Measurements from ENCODE around the gene HJV.
A peak's percentile ranks its signal among the peaks of the same experiment; 100 is the strongest.

The HJV gene

DNA sequence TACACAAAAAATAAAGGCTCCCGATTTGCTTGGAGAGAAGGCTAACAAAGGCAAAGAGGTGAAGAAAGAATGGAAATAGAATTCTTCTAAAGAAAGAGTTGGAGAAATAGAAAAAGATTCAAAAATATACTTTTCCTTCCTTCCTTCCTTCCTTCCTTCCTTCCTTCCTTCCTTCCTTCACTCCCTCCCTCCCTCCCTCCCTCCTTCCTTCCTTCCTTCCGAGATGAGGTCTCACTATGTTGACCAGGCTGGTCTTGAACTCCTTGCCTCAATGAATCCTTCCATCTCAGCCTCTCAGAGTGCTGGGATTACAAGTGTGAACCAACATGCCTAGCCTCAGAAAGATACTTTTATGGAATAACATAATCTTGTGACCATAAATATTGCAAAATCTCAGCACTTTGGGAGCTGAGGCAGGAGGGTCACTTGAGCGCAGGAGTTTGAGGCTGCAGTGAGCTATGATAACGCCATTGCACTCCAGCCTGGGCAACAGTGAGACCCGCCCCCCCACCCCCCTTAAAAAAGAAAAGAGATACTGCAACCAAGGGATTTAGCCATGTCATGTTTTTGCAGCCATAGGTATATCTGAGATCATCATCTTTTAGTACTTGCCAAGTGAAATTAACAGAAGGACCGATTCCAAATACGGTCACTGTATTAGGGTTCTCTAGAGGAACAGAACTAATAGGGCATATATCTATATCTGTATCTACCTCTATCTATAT lies 1.0 kb upstream of the HJV start:
- no peak for DNase-seq (ENCODE audit: low read depth in 4 of 4, low spot score in 1 of 4)

GRCh38 chr1:146021050-146021445 lies 487 bp downstream of the HJV start:
- no peak for DNase-seq (ENCODE audit: low read depth in 4 of 4, low spot score in 1 of 4)

- DNase-seq (ENCODE audit: low read depth in 4 of 4, low spot score in 1 of 4): no peak
These were observed 1.2 kb downstream of the HJV start for GRCh38 chr1:146020058-146021049.

DNA sequence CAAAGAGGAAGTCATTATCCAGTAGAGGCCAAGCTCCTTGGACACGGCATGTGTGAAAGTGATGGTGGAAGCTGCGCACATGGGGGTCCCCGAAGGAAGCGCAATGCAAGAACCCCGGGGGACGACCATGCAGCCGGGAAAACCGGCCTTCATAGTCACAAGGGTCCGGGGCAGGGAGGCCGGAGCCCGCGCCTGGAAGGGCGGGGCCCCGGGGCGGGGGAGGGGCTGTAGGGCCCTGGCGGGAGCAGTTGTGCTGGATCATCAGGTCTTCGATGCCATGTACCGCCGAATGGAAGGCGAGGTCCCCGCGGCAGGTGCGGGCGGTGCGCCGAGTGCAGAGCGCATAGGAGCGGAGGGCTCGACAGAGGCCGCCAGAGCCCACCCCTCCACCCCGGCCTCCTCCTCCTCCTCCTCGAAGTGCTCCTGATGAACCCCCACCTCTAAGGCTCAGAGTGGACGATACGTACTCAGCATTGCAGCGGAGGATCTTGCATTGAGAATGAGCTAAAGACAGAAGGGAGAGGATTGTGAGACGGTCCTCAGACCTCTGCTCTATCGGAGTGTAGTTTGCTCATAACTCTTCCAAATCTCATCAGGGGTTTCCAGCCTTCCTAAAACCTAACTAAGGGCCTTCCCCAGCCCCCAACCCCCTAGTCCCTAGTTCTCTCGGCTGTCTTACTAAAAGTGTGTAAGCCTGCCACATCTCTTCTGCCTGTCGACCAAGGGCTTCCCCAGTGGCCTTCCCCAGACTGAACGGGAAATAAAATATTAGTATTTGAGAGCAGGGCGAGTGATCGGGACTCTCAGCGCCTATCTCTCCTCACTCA lies 2.1 kb downstream of the HJV start:
- DNase-seq (ENCODE audit: low read depth in 4 of 4, low spot score in 1 of 4): no peak

GRCh38 chr1:146016891-146017290 lies 4.6 kb downstream of the HJV start:
- DNase-seq (ENCODE audit: low read depth in 4 of 4, low spot score in 1 of 4): no peak

GRCh38 chr1:146013559-146013922 lies 8.0 kb downstream of the HJV start:
- DNase-seq (ENCODE audit: low read depth in 4 of 4, low spot score in 1 of 4): no peak

DNA sequence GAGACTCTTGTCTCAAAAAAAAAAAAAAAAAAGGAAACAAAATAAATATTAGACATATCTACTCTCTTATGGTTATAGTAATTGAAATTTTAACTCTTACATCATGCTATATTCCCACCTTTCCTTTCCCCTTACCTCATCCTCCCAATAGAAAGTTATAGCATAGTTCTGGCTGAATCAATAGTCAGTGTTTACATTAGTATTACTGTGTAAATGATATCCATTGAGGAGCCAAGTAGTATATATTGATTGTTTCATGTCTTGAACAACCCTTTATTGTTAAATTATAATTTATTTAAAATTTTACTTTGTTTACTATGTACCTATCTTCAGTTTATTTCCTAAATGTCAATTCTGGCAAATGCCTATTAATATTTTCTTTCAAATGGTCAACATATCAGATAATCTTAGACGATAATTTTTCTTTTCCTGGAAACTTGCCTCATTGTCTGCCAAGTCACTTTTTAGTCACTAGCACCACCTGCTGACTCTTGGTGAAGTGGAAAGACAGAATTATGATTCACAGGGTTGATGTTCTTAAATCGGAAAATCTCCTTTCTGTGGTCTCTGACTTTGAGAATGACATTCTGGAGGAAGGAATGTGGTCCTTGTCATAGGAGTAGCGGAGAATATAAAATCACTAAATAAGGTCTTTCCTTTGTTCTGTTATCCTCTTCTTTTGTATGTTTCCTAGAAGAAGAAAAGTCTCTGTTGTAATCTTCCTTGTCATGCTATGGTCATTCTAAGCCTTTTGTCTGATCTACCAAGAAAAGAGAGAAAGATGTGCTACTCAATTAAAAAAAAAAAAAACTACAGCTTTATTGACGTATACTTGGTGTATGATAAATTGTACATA lies 8.6 kb downstream of the HJV start:
- DNase-seq (ENCODE audit: low read depth in 4 of 4, low spot score in 1 of 4): no peak

GRCh38 chr1:146010126-146010738 lies 11.3 kb downstream of the HJV start:
- DNase-seq (ENCODE audit: low read depth in 4 of 4, low spot score in 1 of 4): no peak

DNA sequence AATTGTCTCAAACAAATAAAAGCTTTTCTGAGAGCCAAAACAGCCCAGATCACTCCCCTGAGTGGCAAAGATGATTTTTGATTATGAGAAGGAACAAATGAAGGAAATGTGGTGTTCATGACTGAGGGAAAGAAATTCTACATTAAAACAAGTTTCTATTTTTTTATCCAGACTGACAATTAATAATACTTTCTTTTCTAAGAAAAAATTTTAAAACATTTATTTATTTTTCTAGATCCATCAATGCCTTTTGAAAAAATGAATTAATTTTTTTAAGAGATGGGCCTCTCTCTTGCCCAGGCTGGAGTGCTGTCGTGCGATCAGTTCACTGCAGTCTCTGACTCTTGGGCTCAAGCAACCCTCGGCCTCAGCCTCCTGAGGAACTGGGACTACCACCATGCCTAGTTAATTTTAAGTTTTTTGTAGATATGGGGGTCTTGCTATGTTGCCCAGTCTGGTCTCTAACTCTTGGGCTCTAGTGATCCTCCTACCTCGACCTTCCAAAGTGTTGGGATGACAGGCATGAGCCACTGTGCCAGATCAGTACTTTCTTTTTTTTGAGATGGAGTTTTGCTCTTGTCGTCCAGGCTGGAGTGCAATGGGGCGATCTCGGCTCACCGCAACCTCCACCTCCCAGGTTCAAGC lies 13.9 kb downstream of the HJV start:
- DNase-seq (ENCODE audit: low read depth in 4 of 4, low spot score in 1 of 4): no peak

DNA sequence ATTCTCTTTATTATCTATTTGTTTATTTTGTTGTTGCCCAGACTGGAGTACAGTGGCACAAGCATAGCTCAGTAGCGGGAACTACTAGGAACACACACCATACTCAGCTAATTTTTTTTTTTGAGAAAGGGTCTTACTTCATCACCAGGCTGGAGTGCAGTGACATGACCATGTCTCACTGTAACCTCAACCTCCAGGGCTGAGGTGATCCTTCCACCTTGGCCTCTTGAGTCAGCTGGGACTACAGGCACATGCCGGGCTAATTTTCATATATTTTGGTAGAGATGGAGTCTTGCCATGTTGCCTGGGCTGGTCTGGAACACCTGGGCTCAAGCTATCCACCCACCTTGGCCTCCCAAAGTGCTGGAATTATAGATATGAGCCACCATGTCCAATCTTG lies 19.8 kb downstream of the HJV start:
- no peak for DNase-seq (ENCODE audit: low read depth in 4 of 4, low spot score in 1 of 4)

DNA sequence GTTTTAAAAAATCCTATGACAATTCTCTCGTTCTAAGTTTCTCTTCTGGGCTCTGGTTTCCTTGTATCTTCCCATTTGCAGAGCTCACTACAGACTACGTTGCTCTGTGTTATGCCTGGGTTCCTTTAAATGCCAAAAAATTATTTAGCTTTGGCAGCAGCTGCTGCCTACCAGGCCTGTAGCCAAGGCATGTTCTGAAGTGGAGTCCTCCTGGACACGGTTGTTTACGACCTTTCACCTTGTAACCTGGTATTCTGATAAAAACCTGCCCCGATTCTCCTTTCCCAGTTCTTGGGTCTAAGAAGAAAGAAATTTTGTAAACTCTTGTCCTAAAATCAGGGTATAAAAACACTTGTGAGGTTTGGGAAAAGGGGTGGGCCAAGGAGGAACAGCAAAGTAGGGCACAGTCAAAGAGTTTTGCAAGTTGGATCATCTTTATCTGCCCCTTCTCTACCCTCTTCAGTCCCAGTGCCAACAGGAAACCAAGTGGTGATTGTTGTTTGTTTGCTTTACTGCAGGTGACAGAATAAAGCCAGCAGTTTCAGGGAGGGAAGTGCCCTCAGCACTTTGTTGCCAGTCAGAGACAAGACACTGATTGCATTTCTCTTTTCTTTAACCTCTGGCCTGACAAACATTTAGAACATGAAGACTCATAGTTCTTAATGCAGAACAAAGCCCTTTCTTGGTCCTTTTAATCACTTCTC lies 22.1 kb downstream of the HJV start:
- DNase-seq (ENCODE audit: low read depth in 4 of 4, low spot score in 1 of 4): no peak

DNA sequence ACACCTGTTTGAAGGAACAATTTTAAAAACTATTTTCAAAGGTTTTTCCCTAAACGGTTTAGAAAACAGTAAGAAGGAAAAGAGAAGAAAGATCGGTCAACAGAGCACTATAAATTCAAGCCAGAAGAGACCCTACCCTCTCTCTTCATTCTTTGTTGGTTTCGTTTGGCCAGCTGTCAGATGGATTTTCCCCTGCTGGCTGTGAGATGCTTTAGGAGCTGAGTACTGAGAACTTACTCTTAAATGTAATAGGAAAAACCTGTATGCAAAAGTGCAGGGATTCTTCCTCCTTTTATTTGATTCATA lies 23.9 kb downstream of the HJV start:
- no peak for DNase-seq (ENCODE audit: low read depth in 4 of 4, low spot score in 1 of 4)

- DNase-seq (ENCODE audit: low read depth in 4 of 4, low spot score in 1 of 4): no peak
These were observed 24.4 kb downstream of the HJV start for GRCh38 chr1:145997016-145997717.

GRCh38 chr1:145996433-145997015 lies 25.0 kb downstream of the HJV start, which contains the start of gene TXNIP:
Gene TXNIP (minus strand): TSS chr1:145996579. CDS start chr1:145996266, 313 bp downstream.
- DNase-seq (ENCODE audit: low read depth in 4 of 4, low spot score in 1 of 4): peak; percentile 77 to 89 (median 86)

GRCh38 chr1:145995964-145996432 lies 25.5 kb downstream of the HJV start:
- no peak for DNase-seq (ENCODE audit: low read depth in 4 of 4, low spot score in 1 of 4)

- DNase-seq (ENCODE audit: low read depth in 4 of 4, low spot score in 1 of 4): no peak
These were observed 26.2 kb downstream of the HJV start for GRCh38 chr1:145995148-145995881.
